AG08396 (cell line): ENCODE results near the gene FGFRL1.
A peak's percentile ranks its signal among the peaks of the same experiment; 100 is the strongest.

Source experiments
- DNase-seq: peaks from one replicate; pipeline ENCODE4 v3.0.0; 2012; ENCODE audit warnings: low spot score, mixed read lengths

The FGFRL1 gene

GRCh38 chr4:1039493-1040343 is 28.3 kb downstream of the FGFRL1 start:
- DNase-seq: peak; percentile 79

DNA sequence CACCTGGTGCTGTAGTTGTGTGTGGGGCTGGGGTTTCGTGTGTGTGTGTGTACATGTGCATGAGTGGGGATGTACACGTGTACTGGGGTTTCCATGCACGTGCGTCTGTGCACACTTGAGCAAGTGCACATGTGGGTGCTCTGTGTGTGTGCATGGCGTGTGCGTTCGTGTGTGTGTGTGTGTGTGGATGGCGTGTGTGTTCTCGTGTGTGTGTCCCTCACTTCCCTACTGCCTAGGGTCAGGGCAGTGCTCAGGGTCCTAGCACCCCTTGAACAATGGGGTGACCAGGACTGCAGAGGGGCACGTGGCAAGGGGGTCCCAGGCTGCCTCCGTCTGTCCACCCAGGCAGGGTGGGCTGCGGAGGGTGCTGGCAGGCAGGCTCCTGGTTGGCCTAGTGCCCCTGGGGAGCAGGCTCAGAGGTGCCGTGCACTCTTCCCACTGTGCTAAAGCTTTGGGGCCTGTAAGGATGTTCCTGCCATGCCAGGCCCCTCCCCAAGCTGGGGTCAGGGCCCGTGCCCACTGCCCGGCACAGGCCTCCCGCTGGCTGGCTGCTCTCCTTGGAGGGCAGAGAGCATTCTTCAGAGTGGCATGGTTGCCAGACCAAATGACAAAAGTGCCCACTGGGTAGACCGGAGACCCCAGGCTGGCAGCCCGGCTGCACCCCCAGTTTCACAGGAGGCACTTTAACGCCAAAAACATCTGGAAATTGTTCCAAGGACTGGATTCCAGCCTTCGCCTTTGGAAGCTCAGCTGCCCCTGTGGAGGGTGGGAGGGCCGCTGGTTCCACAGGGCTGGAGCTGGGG is 29.1 kb downstream of the FGFRL1 start:
- DNase-seq: no peak

DNA sequence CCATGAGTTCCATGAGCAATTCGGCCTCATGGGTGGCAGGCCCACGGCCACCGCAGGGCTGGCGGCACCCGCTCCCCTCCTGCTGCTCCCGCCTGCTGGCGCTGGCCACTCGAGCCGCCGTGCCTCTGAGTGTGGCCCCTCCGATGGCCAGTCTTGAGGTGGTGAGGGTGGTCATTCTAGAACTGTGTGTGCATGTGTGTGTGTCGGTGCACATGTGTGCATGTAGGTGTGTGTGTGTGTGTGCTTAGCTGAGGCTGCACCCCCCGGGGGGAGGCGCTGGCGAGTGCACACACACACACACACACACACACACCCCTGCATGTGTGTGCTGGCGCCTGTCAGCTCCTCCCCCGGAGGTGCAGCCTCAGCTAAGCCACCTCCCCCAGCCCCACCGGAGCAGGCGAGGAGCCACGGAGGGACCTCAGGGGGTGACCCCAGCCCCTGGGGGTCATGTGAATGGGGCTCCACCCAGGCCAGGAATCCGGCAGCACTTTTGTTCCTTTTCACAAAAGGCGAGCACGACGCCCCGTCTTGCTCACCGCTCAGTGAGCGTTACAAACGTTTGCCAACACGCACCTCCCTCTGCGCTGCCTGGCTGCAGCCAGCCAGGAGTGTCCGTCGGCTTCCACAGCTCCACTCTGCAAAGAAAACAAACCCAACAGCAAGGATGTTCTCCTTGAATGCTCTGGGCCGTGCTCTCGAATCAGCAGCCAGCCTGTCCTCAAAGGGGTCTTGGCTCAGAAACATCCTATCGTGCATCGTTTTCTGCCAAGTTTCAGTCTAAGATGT is 29.9 kb downstream of the FGFRL1 start:
- peak; percentile 56 for DNase-seq

DNA sequence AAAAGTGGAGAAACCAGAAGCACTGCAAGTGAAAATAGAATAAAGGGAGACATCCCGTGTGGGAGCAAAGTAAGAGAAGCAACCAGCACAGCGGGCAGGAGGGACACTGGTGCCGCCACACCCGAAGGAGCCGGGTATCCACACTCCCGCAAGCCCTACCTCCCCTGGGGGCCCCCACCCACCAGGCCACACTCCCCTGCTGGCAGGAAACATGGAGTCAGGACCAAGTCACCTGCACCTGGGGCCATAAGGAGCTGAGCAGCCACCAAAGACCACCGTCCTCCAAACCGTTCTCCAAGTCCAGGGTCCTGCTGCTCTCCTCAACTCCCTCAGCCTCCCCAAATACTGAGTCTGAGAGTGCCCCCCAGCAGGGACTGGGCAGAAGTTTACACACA is 30.5 kb downstream of the FGFRL1 start:
- no peak for DNase-seq

DNA sequence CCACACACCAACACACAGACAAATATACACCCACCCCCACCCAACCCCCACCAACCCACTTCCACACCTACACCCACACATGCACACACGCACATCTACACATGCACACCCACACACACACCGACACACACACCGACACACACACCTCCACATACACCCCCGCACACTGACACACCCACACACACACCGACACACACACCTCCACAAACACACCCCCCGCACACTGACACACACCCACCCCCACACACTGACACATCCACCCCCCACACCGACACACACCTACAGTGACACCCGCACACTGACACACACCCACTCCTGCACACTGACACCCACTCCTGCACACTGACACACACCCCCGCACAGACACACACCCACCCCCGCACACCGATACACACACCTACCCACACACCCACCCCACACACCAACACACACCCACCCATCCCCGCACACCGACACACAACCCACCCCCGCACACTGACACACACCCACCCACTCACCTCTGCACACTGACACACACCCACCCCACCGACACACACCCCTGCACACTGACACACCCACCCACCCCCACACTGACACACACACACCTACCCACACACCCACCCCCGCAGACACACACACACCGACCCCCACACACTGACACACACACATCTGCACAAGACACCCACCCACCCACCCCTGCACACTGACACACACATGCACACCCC is 31.1 kb downstream of the FGFRL1 start:
- DNase-seq: no peak

GRCh38 chr4:1043162-1043561 is 31.7 kb downstream of the FGFRL1 start:
- DNase-seq: no peak

DNA sequence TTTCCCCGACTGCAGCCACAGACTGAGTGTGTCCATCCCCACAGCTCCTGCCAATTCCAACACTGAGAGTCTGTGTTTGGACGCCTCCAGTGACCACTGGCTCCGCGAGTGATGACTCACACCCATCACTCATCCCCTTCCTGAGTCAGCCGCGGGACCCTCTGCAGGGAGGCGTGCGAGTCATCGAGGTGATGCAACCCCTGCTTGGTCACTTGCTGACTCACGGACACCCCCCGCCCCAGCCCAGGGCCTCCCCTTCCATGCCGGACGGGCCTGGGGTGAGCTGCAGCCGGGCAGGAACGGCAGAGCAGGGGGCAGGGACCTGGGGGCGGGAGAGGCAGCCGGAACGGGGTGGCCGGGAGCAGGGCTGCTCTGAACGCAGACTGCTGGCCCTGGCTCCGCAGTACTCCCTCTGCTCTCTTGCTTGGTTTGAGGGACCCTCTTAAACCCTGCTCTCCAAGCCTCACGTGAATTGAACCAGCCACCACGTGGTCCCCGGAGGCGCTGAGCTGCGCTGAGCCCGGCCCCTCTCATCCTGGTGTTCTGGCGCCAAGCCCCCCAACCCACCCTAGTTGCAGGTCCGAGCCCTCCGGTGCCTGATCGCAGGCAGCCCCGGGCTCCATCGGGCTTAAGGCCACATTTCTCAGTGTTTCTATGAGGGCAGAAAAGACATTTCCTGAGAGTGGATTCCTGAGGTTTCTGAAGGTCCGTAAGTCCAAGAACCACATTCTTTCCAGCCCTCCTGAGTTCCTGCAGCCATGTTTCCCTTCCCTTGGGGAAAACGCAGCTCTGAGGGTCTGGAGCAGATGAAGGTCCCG is 32.4 kb downstream of the FGFRL1 start:
- peak; percentile 96 for DNase-seq

GRCh38 chr4:1044469-1045192 is 33.2 kb downstream of the FGFRL1 start:
- no peak for DNase-seq

- DNase-seq: no peak
Measured at GRCh38 chr4:1045193-1045594, 33.8 kb downstream of the FGFRL1 start.

- no peak for DNase-seq
Measured at GRCh38 chr4:1045595-1046201, 34.3 kb downstream of the FGFRL1 start.

DNA sequence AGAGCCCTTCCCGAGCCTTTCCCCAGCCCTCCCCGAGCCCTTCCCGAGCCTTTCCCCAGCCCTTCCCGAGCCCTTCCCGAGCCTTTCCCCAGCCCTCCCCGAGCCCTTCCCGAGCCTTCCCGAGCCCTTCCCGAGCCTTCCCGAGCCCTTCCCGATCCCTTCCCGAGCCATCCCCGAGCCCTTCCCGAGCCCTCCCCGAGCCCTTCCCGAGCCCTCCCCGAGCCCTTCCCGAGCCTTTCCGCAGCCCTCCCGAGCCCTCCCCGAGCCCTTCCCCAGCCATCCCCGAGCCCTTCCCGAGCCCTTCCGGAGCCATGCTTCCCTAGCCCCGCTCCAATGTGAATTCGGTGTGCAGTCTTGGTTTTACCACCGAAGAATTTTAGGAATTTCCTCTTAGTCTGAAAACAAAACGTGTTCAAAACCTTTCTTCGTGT is 35.2 kb downstream of the FGFRL1 start:
- DNase-seq: peak; percentile 82

DNA sequence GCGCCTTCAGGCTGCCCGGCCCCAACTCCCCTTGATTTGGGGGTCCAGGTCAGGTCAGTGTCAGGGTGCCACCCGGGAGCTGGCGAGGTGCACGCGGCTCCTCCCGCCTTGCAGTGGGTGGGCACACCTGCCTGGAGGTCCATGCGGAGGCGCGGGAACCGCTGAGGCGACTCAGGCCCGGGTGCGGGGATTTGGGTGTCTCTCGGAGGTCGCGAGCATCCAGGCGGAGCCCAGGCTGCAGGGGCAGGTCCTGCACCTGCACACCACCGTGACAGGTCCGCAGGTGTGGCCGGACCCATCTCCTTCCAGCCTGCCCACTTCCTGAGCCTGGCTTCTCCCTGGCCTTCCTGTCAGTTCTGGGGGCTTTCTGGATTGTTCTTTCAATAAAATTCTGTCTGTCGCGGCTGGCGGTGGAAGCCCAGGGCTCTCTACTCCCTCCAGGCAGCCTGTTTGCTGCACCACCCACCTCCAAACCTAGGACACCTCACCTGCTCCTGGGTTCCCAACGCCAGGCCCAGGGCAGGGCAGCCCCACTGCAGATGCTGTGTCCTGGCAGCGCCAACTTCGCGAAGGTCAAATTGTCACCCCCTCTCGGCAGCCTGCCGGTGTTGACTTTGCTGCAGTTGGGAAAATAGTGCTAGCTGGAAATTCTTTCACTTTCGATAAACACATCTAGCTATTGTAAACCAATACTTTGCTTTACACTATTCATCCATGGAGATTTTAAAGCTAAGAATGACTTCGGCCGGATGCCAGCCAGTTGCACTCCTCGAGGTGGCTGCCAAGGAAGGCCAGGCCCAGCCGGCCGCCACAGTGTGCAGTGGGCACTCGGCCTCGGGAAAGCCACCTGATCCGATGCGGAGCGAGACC is 35.9 kb downstream of the FGFRL1 start:
- peak; percentile 66 for DNase-seq

DNA sequence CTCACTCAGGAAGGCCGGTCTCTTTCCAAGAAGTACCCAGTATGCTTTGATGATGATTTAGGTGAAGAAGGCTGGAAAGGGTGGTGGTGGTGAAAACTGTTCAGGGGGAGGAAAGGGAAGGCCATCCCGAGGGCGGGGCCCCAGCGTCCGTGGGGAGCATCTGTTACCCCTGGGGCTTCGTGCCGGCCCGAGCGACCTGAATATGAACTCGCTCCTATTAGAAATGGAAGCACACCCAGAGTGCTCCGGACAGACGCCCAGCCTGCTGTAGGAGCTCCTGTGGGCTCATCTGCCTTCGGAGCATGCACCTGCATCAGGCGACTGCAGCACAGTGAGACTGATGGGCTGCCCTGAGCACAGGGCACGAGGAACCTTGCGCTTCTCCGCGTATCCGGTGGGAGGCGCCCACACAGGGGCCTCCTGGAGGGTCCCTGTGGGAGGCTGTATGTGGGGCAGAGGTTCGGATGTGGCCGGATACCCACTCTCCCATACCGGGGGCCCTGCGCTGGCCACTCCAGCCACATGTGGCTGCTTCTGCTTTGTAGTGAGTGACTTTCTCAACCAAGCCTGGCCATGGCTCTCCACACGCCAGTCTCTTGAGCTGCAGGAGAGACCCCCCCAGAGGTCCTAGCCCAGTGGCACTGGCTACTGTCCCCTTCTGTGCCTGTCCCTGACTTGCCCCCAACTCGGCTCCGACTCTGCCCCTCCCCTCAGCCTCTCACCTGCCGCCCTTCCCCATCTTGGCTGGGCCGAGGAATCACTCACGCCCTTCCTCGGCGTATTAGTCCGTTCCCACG is 36.7 kb downstream of the FGFRL1 start:
- DNase-seq: no peak

DNA sequence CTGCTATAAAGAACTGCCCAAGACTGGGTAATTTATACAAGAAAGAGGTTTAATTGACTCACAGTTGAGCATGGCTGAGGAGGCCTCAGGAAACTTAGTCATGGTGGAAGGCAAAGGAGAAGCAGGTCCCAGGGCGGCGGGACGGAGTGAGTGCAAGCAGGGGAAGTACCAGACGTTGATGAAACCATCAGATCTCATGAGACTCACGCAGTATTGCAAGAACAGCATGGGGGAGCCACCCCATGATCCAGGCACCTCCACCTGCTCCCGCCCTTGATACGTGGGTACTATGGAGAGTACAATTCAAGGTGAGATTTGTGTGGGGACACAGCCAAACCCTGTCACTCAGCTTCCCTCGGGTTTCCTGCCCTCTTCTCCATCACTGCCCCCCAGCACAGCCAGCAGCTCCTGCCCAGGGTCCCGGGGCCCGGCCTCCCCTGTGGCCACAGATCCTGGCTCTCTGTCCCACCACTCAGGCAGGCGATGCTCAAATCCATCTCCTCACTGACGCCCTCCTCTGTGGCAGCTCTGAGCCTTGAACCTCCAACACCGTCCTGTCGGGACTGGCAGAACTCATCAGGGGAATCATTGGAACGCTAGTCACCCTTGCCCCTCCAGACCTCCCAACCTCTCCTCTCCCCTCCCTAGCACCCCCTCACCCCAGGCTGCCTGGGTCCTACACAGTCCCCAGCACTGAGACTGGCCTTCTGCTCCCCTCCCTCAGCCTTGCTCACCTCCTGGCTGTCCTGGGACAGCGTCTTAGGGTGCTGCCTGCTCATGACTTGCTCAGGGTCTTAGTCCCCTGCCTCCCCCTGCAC is 37.6 kb downstream of the FGFRL1 start:
- DNase-seq: no peak

- DNase-seq: no peak
Measured at GRCh38 chr4:1049591-1049905, 38.1 kb downstream of the FGFRL1 start.

DNA sequence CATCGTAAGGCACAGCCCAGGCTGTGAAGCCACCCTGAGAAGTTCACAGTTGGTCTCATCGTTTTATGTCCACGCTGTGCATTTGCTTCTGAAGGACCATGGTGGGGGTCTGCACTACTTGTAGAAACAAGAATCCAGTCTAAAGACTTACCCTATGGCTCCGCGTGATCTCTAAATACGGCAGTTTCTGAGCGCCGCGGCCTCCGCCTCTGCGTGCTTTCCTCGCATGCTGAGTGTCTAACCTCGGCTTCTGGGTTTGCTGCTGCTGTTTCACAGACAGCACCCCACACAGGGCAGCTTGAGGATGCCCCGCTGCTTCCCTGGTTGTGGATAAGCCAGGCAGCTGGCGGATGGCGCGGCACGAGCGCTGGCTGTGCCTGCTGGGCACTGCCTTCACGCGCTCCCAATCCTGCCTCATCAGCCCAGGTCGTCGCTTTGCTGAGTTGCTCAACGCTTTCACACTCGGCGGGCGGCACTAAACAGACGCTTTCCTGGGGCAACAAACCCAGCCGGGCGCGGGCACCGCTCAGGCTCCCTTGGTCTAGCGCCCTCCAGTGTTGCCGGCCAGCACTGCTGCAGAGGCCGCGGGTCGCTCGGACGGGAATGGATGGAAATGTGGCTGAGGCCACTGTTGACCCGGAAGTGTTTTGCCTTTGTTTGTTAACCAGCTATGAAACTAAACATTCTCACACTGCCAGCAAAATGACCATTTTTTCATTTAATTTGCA is 39.2 kb downstream of the FGFRL1 start:
- DNase-seq: no peak

GRCh38 chr4:1051472-1051871 is 40.0 kb downstream of the FGFRL1 start:
- DNase-seq: no peak
